ENCODE measurements around the gene KLHL24.
"Not testable (repeated sequence)": the region's sequence is repeated elsewhere in the genome, so short reads cannot be mapped to it uniquely, and the experiment has no call there.

Gene KLHL24

GRCh38 chr3:183638101-183638852, 2.9 kb downstream of the KLHL24 start:
- H3K4me3 Mint-ChIP-seq: peak overlapping the region; percentile 87
- H3K36me3 Mint-ChIP-seq (ENCODE audit: low read depth): peaks cover 27% of the 10 kb centered on the region
- peaks cover 18% of the 10 kb centered on the region for H3K4me1 Mint-ChIP-seq
- no peaks in the 10 kb centered on the region for H3K27me3 Mint-ChIP-seq (ENCODE audit: low read depth, poor library complexity)
- DNase-seq: no peak
- TF ChIP-seq CTCF (IDR thresholded peaks at IDR 0.05): no peak
- no peaks in the 10 kb centered on the region for H3K9me3 Mint-ChIP-seq
- peak overlapping the region; percentile 39 for H3K27ac Mint-ChIP-seq

- Mint-ChIP-seq H3K36me3 (ENCODE audit: low read depth) (peaks cover 50% of the 10 kb centered on the region), H3K4me1 (peaks cover 18% of the 10 kb centered on the region)
- not testable (repeated sequence) for H3K27ac Mint-ChIP-seq; H3K4me3 Mint-ChIP-seq; H3K27me3 Mint-ChIP-seq (ENCODE audit: low read depth, poor library complexity); DNase-seq; H3K9me3 Mint-ChIP-seq
Measured at GRCh38 chr3:183640635-183641034, 5.2 kb downstream of the KLHL24 start.

- Mint-ChIP-seq H3K9me3 (peaks cover 7% of the 10 kb centered on the region), H3K36me3 (ENCODE audit: low read depth) (peaks cover 61% of the 10 kb centered on the region), H3K27me3 (ENCODE audit: low read depth, poor library complexity) (no peaks in the 10 kb centered on the region), H3K4me1 (peaks cover 16% of the 10 kb centered on the region), H3K4me3 (no peak overlapping the region), H3K27ac (no peak overlapping the region)
- TF ChIP-seq CTCF (IDR thresholded peaks at IDR 0.05): no peak
- DNase-seq: no peak
Measured at GRCh38 chr3:183641882-183642281, 6.5 kb downstream of the KLHL24 start.

- no peak overlapping the region for H3K27ac Mint-ChIP-seq
- H3K4me3 Mint-ChIP-seq: no peak overlapping the region
- DNase-seq: no peak
- peaks cover 19% of the 10 kb centered on the region for H3K9me3 Mint-ChIP-seq
- H3K4me1 Mint-ChIP-seq: no peaks in the 10 kb centered on the region
- H3K27me3 Mint-ChIP-seq (ENCODE audit: low read depth, poor library complexity): no peaks in the 10 kb centered on the region
- H3K36me3 Mint-ChIP-seq (ENCODE audit: low read depth): peaks cover 64% of the 10 kb centered on the region
- no peak for TF ChIP-seq CTCF (IDR thresholded peaks at IDR 0.05)
Measured at GRCh38 chr3:183644244-183644643, 8.8 kb downstream of the KLHL24 start.

- no peak for DNase-seq
- H3K4me1 Mint-ChIP-seq: no peaks in the 10 kb centered on the region
- no peak for TF ChIP-seq CTCF (IDR thresholded peaks at IDR 0.05)
- peaks cover 30% of the 10 kb centered on the region for H3K9me3 Mint-ChIP-seq
- no peaks in the 10 kb centered on the region for H3K27me3 Mint-ChIP-seq (ENCODE audit: low read depth, poor library complexity)
- H3K27ac Mint-ChIP-seq: no peak overlapping the region
- H3K4me3 Mint-ChIP-seq: no peak overlapping the region
- peaks cover 69% of the 10 kb centered on the region for H3K36me3 Mint-ChIP-seq (ENCODE audit: low read depth)
Measured at GRCh38 chr3:183645254-183645653, 9.8 kb downstream of the KLHL24 start.

- no peaks in the 10 kb centered on the region for H3K4me1 Mint-ChIP-seq
- no peak for DNase-seq
- H3K9me3 Mint-ChIP-seq: peaks cover 79% of the 10 kb centered on the region
- no peaks in the 10 kb centered on the region for H3K27me3 Mint-ChIP-seq (ENCODE audit: low read depth, poor library complexity)
- no peak for TF ChIP-seq CTCF (IDR thresholded peaks at IDR 0.05)
- no peak overlapping the region for H3K4me3 Mint-ChIP-seq
- H3K36me3 Mint-ChIP-seq (ENCODE audit: low read depth): peaks cover 89% of the 10 kb centered on the region
- no peak overlapping the region for H3K27ac Mint-ChIP-seq
Measured at GRCh38 chr3:183650554-183650953, 15.1 kb downstream of the KLHL24 start.
